Activated naive CD4-positive, alpha-beta T cell treated with Interleukin-2 at 50 U/mL for 16 hours (primary cell): Measurements from ENCODE around the gene RNGTT.
A peak's percentile ranks its signal among the peaks of the same experiment; 100 is the strongest.
"Not testable (repeated sequence)": the region's sequence is repeated elsewhere in the genome, so short reads cannot be mapped to it uniquely, and the experiment has no call there.

ENCODE experiments used
- DNase-seq: peaks from one replicate; pipeline ENCODE4 v3.0.0-alpha.2; 2020

The RNGTT gene

DNA sequence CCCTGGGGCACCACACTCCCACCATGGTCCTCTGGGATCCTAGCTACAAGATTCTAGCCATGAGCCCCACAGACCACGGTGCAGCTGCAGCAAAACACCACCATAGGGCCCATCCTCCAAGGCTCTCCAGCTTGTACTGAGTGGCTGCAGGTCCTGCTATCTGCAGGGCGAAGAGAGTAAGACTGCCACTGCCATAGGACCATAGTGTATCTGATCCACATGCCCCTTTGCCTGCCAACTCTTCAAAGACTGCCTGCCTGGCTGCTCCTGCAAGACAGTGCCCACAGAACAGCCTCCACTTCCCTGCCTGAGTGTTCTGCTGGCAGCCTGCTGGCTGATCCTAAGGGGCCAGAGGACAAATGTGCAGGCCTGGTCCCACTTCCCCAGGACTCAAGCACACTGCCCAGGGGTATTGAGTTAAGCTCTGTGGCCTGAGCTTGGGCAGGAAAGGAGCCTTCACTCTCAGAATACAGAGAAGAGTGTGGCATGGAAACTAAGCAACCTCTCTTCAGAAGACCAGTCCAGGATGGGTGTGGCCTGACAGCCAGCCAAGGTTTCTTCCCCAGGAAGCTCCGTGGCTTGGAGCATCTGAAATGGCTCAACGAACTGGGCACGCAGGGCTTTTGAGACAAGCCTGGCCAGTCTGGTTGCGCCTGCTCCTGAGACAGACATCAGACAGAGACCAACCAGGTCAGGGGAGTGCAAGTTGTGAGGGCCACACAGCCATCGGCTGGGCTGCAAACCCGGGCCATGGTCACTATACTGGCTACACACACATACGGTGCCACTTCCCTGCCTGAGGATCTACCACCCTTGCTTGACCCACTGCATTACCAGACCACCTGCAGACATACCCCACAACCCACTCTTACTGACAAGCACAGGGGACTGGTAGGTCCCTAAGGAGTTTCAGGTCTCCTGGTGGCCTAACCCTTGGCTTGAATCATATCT is 54.5 kb downstream of the RNGTT start:
- DNase-seq: no peak

DNA sequence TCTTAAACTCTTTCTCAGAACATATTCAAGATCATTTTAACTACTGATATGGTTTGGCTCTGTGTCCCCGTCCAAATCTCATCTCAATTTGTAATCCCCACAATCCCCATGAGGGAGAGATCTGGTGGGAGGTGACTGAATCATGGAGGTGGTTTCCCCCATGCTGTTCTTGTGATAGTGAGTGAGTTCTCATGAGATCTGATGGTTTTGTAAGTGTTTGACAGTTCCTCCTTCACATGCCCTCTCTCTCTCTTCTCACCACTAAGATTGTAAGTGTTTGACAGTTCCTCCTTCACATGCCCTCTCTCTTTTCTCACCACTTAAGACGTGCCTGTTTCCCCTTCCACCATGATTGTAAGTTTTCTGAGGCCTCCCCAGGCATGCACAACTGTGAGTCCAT is 56.3 kb downstream of the RNGTT start:
- not testable (repeated sequence) for DNase-seq

DNA sequence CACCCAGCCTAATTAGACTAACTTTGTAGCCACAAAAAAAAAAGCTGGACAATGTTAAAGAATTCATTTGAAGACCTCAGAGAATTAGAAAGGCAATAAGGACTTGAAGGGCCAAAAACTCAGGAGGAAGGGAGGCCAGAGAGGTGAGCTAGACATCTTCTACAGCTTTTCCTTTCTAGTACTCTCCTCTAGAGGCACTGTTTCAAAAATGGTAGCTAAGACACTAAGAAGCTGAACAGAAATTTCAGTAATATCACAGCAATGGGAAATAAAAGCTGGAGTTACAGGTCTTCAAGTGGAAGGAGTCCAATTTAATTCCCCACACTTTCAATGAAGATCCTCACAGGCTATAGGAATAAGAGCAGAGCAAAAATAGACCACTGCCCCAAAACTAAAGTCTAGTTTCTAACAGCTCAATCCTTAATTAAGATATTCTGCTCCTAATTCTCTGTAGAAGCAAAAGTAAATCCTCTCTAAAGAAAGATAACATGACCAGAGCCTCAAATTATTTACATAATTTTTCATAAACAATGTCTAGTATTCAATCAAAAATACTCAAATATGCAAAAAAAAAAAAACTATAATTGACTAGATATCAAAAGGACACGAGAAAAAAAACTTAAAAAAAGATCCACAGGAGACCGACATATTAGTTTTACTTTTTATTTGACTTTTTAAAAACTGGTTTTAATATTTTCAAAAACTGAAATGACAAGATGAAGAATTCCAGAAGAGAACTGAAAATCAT is 63.7 kb downstream of the RNGTT start:
- DNase-seq: no peak

DNA sequence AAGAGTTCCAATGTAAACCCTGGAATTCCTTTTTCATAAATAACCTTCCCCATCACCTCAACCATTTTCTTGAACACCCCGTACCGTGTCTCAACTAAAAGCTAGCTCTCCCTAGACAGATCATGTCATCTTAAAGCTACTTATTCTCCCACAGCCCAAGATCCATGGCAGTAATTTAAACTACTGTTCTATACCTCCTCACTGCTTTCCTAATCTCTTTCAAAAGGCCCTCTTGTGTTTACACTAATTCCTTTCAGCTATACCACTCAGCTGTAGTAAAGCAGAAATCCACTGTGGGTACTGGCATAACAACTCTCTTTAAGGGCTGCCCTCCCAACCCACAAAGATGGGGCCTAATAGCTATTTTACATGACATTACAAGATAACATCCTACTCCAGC is 67.5 kb downstream of the RNGTT start:
- DNase-seq: no peak

DNA sequence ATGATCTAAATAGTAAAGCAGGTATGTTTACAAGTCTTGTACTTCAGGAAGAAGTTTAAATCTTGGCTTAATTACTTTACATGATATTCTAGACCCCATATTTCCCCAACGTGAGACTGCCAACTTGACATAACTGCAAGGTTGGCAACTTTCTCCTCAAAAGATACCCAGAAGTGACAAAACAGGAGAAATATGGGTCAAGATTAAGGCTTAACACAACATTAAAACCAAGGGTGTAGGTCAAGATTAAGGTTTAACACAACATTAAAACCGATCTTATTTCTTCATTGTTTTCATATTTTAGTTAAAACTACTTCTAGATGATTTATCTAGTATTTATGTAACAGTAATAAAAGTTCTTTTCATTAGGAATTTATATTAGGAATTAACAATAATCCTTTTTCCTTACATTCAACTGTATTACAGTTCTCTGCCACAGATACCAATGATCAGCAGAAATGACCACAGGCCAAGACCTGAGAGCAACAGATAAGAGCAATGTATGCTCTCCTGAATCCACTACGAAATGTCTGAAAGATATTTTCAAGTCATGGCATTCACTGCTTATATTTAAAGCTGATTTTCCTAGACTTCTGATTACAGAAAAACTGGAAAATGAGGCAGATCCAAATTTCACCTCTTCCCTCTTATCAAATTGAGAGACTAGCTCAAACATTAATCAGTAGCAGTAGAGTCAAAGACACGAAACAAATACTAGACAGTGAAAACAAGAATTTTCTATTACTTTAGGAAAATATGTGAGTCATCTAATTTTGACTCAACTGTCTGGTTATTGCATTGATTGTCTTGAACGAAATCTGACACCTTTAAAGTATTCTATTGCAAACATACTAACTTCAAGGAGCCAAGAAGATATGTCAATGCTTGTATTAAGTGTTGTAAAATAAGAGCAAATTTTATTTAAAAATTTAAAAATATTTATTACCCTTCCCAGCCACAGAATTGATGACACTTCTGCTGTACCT is 72.3 kb downstream of the RNGTT start:
- DNase-seq: no peak

DNA sequence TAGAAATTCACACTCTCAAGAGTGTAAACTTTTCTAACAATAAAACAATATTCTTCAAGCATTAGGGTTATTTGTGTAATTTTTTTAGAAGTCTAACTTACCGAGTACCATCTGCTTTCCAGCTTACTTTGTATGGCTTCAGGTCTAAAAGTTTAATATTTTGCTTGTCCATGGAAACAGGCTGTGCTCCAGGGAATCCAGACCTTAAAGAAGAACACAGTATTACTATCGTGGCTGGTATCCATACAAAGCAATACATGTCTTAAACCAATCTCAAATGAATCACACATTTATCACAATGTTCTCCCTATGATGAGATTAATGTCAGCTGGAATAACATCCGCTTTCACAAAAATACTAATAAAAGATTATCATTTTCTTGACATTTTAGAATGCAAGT is 73.0 kb downstream of the RNGTT start:
- DNase-seq: no peak

DNA sequence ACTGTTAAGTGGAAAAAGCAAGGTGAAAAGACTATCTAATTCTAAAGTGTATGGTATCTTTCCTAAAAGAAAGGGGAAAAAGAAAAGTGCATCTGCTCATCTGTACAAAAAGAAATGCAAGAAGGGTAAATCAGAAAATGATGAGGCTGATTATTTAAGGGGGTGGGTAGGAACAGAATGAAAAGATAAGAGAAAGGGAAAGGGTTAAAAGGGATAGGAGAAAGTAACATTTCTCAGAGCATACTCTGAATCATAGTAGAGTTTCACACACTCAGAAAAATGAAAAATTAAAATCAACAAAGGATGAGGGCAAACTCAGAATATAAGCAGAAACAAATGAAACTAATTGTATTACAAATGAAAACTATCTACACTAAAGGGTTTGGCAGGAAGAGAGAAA is 79.1 kb downstream of the RNGTT start:
- DNase-seq: no peak

DNA sequence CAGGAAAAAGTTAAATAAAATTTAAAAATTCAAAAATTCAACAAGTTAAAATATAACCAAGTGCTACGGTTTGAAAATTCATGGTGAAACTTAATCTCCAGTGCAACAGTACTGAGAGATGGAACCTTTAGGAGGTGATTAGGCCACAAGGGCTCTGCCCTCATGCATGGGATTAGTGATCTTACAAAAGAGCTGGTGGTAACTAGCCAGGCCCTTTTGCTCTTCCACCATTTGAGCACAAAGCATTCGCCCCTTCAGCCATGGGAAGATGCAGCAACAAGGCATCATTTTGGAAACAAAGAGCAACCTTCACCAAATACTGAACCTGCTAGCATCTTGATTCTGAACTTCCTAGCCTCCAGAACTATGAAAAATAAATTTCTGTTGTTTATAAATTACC is 80.9 kb downstream of the RNGTT start:
- DNase-seq: no peak

DNA sequence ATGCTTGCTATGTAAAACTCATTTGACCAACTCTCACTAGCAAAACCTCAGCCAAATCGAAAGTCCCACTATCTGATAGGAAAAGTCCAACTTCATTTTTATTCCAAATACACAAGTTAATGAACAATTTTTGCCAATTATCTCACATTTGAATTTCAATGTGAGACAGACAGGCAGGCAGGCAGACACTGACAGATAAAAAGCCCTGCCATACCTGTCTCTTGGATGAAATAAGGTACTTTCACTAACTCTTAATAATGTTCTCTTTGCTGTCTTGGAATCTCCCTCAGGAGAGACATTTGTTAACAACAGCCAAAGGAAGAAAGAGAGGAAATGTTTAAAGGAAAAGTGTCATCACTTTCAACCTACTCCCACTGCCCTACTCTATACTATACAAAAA is 82.0 kb downstream of the RNGTT start:
- DNase-seq: no peak

DNA sequence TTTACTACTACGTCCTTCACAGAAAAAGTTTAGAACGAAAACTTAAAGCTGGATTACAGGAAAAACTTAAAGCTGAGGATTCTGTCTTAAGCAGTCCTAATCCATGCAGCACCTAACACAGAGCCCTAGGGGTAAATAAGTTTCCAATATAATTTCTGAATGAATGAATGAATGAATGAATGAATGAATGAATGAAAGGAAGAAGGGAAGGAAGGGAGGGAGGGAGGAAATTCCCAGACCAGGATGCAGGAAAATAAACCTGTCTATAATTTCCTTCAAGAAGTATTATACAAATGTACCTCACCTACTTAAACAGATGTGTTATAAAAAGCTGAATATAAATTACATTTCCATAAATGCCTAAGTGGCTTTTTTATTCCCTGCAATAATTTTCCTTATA is 83.4 kb downstream of the RNGTT start:
- DNase-seq: no peak

DNA sequence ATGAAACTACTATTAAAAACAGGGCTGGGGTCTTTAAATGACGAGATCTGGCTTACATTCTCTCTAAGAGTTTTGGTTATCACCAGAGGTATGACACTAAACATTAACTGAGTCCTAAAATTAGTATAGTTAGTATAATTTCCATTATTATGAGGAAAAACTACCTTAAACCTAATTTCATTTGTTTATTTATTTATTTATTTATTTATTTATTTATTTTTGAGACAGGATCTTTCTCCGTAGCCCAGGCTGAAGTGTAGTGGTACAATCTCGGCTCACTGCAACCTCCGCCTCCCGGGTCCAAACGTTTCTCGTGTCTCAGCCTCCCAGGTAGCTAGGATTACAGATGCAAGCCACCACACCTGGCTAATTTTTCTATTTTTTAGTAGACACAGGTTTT is 85.5 kb downstream of the RNGTT start:
- no peak for DNase-seq

DNA sequence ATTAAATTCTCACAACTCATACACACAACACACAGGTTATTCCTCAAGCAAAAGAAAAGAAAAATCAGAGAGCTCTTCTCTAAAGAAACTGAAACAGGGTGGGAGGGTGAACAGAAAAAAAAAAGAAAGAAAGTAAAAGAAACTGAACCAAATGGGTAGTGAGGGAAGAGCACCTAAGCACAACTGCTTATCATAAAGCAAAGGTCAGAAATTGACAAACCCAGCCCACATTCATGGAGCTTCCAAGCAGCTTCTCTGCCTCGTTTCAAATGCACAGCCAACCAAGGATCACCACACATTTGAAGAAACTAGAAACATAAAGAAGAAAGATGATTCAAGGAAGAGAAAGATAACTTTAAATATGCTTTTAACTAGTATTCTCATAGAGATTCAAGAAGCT is 90.5 kb downstream of the RNGTT start:
- DNase-seq: no peak

DNA sequence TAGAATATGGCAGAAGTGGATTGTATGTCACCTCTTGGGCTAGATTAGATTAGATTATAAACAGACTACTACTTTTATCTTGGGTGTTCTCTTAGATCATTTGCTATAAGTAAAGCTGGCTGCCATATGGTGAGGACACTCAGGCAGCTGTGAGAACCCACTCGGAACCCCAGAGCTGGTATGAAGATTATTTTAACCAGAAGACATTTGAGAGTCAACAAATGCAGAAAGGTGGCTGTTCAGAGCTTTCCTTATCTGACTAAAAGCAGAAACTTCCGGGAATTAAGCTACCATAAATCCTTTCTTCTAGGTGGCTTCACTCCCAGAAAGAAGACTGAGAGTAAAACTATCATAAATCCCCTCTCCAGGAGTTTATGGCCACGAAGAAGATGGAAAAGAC is 91.9 kb downstream of the RNGTT start:
- no peak for DNase-seq

DNA sequence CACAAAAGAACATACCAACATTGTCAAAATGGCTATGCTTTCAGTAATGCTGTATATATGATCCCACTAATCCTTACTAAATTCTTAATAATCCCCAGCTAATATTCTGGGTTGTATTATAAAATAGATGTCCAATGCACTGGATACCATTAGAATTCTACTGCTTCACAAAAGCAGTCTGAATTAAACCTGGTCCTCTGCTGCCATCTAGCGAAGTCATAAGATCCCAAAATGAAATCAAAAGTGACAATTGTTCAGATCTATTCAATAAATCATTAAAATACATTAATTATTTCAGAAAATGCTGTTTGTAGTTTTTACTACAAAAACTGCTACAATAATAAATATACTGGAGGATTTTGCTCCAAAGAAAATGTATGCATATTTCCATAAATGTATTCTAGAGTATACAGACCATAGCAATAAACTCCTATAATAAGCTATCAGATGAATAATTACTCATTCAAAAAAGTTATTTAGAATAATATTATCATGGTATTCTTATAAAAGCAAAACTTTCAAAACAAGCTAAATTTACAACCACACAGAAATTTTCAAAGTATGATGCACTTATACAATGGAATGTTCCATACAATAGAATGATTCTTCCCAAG is 92.6 kb downstream of the RNGTT start:
- DNase-seq: peak; percentile 15

DNA sequence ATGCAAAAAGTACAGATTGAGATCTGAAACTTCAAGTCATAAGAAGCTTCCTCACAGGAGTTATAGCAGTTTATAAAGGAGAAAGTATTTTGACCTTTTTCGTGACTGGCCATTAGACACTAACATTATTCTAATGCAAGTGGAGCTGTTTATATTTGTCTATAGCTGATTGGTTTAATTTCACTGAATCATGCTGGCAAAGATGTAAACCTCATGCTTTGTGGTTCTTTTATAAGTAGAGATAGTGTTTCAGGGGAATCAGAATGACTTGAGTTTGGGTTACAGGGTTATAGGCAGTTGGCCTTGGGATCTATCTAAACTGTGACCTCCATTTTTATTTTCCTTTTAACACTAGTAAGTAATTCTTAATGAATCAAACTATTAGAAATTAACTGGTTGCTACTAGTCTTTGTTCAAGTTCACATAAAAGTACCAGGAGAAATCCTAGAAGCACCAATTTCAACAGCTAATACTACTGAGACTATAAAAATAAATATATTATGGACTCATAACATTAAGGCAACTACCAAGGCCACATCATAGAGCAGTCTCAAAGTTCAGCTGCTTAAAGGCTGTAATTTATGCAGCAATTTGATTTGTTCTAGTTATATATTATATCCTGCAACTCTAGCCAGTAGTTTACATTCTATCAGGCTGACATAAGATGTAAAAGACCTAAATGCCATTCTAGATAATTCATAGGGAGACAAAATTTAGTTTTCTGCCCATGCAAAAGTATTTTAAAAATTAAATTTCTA is 94.0 kb downstream of the RNGTT start:
- DNase-seq: no peak

DNA sequence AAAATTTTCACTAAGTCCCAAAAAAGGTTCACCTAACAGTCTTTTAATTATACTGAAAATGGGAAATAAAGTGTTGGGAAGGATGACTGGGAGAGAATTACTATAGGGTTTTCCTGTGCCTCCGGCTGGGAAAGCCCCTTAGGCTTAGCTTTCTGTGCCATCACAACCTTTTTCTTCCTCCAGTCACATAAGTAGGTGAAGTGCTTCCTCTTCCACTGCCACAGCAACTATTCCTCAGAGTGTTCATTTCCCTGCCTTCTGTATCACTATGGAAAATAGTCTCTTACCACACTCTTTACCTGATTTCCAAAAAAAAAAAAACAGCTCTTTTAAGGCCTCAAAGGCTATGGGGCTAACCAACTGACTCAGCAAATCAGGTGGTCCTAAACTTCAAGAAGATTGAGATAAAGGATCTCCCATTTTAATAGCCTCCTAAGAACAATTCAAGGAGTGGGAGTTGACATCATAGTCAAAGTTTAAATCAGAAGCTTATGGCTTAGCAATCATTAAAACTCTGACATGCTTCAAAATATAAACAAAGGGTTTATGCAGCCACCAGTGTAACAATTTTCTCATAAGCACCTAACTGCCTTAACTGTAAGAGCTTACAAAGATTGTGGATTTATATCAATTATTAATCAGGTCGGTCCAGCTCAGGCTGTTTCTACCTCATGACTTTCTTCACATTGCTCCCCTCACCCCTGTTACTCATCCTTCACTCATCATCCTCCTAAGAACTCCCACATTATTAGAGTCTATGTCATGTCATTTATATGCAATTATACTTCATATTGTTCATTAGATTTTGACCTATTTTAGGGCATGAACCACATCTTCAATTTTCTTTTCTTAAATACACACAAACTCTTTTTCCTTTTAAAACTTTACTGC is 95.3 kb downstream of the RNGTT start:
- no peak for DNase-seq

DNA sequence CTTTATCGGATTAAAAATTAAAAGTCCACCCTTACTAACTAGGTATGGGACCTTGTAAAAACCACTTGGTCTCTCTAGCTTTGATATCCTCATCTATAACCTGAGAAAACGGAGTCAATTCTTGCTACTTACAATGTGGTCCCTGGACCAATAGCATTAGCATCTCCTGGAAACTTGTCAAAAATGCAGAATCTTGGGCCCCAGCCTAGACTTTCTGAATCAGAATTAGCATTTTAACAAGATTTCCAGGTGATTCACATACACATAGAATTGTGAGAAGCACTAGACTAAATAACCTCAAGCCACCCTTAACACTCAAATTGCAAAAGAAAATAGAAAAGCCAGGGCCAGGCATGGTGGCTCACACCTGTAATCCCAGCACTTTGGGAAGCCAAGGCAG is 96.6 kb downstream of the RNGTT start:
- DNase-seq: no peak

DNA sequence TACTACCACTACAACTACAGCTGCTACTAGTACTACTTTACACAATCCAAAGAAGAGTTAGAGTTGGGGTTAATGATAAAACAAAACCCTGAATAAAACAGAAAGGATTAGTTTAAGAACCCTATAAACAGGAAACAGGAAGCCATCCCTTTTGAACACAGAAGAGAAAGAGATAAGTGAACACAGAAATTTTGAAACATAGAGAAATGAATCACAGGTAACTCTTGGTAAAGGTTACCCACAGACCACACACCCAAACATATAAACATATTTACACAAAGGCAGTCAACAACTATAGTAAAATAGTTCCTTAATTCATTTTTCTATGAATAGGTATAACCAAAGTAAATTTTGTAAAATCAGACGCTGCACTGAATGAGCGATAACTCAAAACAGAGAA is 98.1 kb downstream of the RNGTT start:
- DNase-seq: no peak

DNA sequence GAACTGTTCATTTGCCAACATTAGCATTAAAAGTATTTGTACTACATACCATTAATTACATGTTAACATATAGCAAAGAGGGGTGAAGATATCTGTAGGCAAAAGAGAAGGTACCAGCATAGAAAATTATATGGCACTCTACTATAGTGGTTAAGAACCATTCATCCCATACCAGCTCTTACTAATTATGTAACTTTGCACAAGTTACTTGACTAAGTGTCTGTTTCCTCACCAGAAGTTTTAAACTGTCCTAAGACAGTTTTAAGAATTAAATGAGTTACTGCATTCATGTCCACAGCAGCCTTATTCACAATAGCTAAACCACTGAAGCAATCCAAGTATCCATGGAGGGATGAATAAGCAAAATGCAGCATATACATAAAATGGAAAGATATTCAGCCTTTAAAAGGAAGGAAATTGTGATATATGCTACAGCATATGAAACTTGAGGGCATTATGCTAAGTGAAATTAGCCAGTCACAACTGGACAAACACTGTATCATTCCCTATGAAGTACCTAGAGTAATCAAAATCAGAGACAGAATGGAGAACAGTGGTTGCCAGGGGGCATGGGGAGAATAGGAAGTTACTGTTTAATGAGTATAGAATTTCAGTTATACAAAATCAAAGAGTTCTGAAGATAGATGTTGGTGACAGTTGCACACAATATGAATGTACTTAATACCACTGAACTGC is 98.9 kb downstream of the RNGTT start:
- no peak for DNase-seq

DNA sequence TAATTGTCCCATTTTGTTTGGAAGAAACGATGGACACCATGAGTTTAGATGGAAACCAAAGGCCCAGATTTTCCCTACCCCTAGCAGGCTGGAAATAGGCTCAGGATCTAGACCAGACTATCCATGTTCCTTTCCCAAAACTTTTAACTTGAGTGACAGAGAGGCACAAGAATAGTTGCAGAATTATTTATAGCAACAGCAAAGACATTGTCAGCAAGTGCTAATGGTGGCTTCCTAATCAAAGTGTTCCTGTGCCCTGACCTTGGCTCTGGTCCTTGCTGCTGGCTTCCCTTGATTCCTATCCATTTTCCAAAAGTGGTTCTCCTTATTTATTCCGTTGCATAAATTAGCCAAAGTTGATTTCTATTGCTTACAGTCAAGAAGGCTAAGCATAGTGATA is 103.1 kb downstream of the RNGTT start:
- DNase-seq: no peak
